Activated T-cell treated with anti-CD3 and anti-CD28 coated beads, Interleukin-2, amount 50 U/mL, for 24 hours (primary cell): Measurements from ENCODE around the gene SPAG16.
"Not testable (repeated sequence)": the region's sequence is repeated elsewhere in the genome, so short reads cannot be mapped to it uniquely, and the experiment has no call there.

ENCODE experiments used
- DNase-seq: peaks from one replicate; pipeline ENCODE4 v3.0.0-alpha.2; 2020
- H3K27ac Mint-ChIP-seq: 2 replicates; pipeline ENCODE4 v1.8.0; 2020; ENCODE audit warnings: mild to moderate bottlenecking, mixed read lengths
- H3K27me3 Mint-ChIP-seq: 2 replicates; pipeline ENCODE4 v1.8.0; 2020; ENCODE audit warnings: mixed read lengths
- H3K36me3 Mint-ChIP-seq: 2 replicates; pipeline ENCODE4 v1.8.0; 2020; ENCODE audit warnings: low read depth, mixed read lengths
- H3K4me1 Mint-ChIP-seq: 2 replicates; pipeline ENCODE4 v1.8.0; 2020; ENCODE audit warnings: low read depth, mixed read lengths
- H3K4me3 Mint-ChIP-seq: 2 replicates; pipeline ENCODE4 v1.8.0; 2020; ENCODE audit warnings: mild to moderate bottlenecking, moderate library complexity, mixed read lengths
- H3K9me3 Mint-ChIP-seq: 2 replicates; pipeline ENCODE4 v1.8.0; 2020; ENCODE audit warnings: mixed read lengths

The SPAG16 gene

DNA sequence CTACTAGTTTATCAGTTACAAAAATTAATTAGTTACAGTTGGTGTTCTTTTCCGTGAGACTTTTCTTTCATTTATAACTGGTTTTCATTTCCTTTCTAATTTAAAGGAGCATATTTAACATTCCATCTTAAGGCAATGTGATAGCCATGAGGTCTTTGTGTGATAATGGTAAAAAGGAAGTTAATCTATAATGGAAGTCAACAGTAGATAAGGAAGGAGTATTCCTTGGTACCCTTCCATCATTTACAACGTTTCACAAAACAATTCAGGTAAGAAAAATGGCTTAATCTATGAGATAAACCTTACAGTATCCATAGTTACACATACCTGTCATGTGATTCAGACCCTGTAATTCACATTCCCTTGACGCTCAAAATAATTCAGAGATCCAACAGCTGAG is 601.2 kb downstream of the SPAG16 start:
- Mint-ChIP-seq H3K9me3 (no peaks in the 10 kb centered on the region), H3K4me1 (no peaks in the 10 kb centered on the region), H3K27ac (no peak overlapping the region), H3K4me3 (no peak overlapping the region), H3K36me3 (no peaks in the 10 kb centered on the region), H3K27me3 (peaks cover 4% of the 10 kb centered on the region)
- DNase-seq, result no peak

- DNase-seq, result no peak
- no peaks in the 10 kb centered on the region for H3K27me3 Mint-ChIP-seq
- peaks cover 13% of the 10 kb centered on the region for H3K9me3 Mint-ChIP-seq
- no peaks in the 10 kb centered on the region for H3K4me1 Mint-ChIP-seq
- no peaks in the 10 kb centered on the region for H3K36me3 Mint-ChIP-seq
- H3K4me3 Mint-ChIP-seq, result no peak overlapping the region
- no peak overlapping the region for H3K27ac Mint-ChIP-seq
These were observed 630.2 kb downstream of the SPAG16 start for GRCh38 chr2:213914510-213914909.

DNA sequence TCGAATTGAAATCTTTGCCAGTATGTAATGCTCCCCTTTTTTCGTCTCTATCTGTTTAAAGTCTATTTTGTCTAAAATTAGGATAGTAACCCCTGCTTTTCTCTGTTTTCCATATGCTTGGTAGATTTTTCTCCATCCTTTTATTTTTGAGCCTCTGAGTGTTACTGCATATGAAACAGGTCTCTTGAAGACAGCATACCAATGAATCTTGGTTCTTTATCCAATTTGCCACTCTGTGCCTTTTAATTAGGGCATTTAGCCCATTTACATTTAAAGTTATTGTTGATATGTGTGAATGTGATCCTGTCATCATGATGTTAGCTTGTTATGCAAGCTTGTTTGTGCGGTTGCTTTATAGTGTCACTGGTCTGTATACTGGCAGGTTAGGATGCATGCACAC is 635.8 kb downstream of the SPAG16 start:
- Mint-ChIP-seq H3K27ac (no peak overlapping the region), H3K4me3 (no peak overlapping the region), H3K36me3 (no peaks in the 10 kb centered on the region), H3K9me3 (peaks cover 31% of the 10 kb centered on the region), H3K27me3 (no peaks in the 10 kb centered on the region), H3K4me1 (no peaks in the 10 kb centered on the region)
- DNase-seq, result no peak

GRCh38 chr2:213923543-213923942 is 639.3 kb downstream of the SPAG16 start:
- no peak overlapping the region for H3K4me3 Mint-ChIP-seq
- H3K9me3 Mint-ChIP-seq, result peaks cover 28% of the 10 kb centered on the region
- no peak overlapping the region for H3K27ac Mint-ChIP-seq
- H3K27me3 Mint-ChIP-seq, result peaks cover 1% of the 10 kb centered on the region
- H3K36me3 Mint-ChIP-seq, result no peaks in the 10 kb centered on the region
- no peak for DNase-seq
- no peaks in the 10 kb centered on the region for H3K4me1 Mint-ChIP-seq

DNA sequence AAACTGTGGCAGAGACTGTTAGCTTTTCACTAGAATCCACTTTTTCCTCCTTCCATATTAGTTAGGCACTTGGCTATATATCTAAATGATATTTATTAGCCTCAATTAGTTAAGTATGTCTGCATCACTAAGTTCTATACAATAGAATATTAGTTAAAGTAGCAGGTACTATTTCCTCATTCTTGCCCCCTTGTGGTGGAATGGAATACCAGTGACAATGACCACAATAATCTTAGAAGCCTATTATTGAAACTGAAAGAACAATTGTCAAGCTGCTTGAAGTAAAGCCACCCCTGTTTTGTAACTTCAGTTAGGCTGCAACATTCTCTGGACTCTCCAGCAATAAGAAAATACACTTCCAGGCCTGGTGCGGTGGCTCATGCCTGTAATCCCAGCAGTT is 650.3 kb downstream of the SPAG16 start:
- Mint-ChIP-seq H3K27me3 (no peaks in the 10 kb centered on the region), H3K27ac (no peak overlapping the region), H3K4me3 (no peak overlapping the region), H3K9me3 (no peaks in the 10 kb centered on the region), H3K4me1 (no peaks in the 10 kb centered on the region), H3K36me3 (no peaks in the 10 kb centered on the region)
- no peak for DNase-seq

- H3K4me3 Mint-ChIP-seq, result no peak overlapping the region
- H3K9me3 Mint-ChIP-seq, result no peaks in the 10 kb centered on the region
- H3K27me3 Mint-ChIP-seq, result no peaks in the 10 kb centered on the region
- no peak for DNase-seq
- H3K4me1 Mint-ChIP-seq, result no peaks in the 10 kb centered on the region
- no peak overlapping the region for H3K27ac Mint-ChIP-seq
- no peaks in the 10 kb centered on the region for H3K36me3 Mint-ChIP-seq
These were observed 673.8 kb downstream of the SPAG16 start for GRCh38 chr2:213958086-213958485.

DNA sequence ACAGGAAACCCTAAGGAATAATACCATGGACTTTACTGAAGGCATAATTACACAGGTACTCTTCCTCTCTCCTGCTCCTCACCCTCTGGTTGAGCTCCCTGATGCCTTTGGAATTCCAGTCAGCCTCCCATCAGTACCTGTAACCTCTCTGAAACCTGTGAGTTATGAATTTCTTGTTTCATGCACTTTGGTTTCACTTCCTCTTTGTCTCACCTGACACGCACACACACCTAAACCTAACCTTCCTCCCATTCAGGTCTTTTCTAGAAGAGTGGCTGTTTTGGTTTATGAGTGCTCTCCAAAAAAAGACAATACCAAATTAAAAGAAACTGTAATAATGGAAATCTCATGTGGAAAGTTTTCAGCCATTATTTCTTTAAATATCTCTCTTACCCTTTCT is 675.3 kb downstream of the SPAG16 start:
- H3K36me3 Mint-ChIP-seq, result no peaks in the 10 kb centered on the region
- H3K27ac Mint-ChIP-seq, result no peak overlapping the region
- H3K9me3 Mint-ChIP-seq, result no peaks in the 10 kb centered on the region
- H3K4me3 Mint-ChIP-seq, result no peak overlapping the region
- H3K4me1 Mint-ChIP-seq, result no peaks in the 10 kb centered on the region
- DNase-seq, result no peak
- no peaks in the 10 kb centered on the region for H3K27me3 Mint-ChIP-seq

DNA sequence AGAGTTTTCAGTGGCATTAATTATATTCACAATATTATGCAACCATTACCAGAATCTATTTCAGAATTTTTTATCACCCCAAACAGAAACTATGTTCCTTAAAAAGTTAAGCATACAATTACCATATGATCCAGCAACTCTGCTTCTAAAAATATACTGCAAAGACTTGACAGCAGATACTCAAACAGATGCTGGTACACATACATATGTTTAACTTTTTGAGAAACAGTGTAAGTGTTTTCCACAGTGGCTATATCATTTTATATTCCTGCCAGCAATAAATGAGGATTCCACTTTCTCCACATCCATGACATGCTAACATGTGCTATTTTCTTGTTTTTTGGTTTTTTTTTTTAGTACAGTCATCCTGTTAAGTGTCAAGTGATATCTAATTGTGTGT is 687.3 kb downstream of the SPAG16 start:
- no peaks in the 10 kb centered on the region for H3K27me3 Mint-ChIP-seq
- H3K4me3 Mint-ChIP-seq, result no peak overlapping the region
- no peaks in the 10 kb centered on the region for H3K36me3 Mint-ChIP-seq
- H3K4me1 Mint-ChIP-seq, result no peaks in the 10 kb centered on the region
- no peak overlapping the region for H3K27ac Mint-ChIP-seq
- no peak for DNase-seq
- no peaks in the 10 kb centered on the region for H3K9me3 Mint-ChIP-seq

- Mint-ChIP-seq H3K9me3 (no peaks in the 10 kb centered on the region), H3K27ac (no peak overlapping the region), H3K36me3 (no peaks in the 10 kb centered on the region), H3K4me1 (no peaks in the 10 kb centered on the region), H3K4me3 (no peak overlapping the region), H3K27me3 (no peaks in the 10 kb centered on the region)
- DNase-seq, result no peak
These were observed 696.6 kb downstream of the SPAG16 start for GRCh38 chr2:213980883-213981282.

- no peaks in the 10 kb centered on the region for H3K9me3 Mint-ChIP-seq
- H3K36me3 Mint-ChIP-seq, result no peaks in the 10 kb centered on the region
- no peak overlapping the region for H3K4me3 Mint-ChIP-seq
- no peak for DNase-seq
- H3K27ac Mint-ChIP-seq, result no peak overlapping the region
- H3K27me3 Mint-ChIP-seq, result no peaks in the 10 kb centered on the region
- no peaks in the 10 kb centered on the region for H3K4me1 Mint-ChIP-seq
These were observed 704.9 kb downstream of the SPAG16 start for GRCh38 chr2:213989207-213989606.

DNA sequence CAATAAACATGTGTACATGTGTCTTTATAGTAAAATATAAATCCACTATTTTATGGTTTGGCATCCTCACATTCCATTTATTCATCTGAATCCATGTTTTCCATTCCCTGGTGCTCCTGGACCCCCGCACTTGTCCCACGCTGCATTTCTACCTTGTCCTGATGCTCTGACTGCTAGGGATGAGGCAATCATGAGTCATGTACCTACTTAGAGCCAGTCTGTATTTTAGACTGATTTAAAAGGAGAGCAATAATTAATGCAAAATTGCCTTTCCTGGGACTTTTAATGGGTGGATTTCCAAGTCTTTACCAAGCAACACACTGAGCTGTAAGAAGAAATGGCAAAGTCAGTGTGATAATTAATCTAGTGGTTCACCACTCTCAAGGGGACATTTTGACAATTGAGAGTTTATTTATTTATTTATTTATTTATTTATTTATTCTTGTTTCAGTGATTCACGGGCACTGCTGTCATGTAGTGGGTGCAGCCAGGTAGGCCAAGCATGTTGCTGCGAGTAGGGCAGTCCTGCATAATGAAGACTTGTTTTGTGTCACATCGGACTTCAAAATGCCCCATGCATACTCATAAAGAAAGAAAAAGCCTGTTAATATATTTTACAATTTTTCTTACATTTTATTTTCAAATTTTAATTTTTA is 707.3 kb downstream of the SPAG16 start:
- Mint-ChIP-seq H3K36me3 (no peaks in the 10 kb centered on the region), H3K4me1 (no peaks in the 10 kb centered on the region), H3K9me3 (no peaks in the 10 kb centered on the region), H3K27me3 (no peaks in the 10 kb centered on the region), H3K4me3 (no peak overlapping the region), H3K27ac (no peak overlapping the region)
- no peak for DNase-seq

GRCh38 chr2:213995400-213996105 is 711.3 kb downstream of the SPAG16 start:
- H3K27ac Mint-ChIP-seq, result no peak overlapping the region
- DNase-seq, result no peak
- H3K4me3 Mint-ChIP-seq, result no peak overlapping the region
- peaks cover 3% of the 10 kb centered on the region for H3K9me3 Mint-ChIP-seq
- no peaks in the 10 kb centered on the region for H3K36me3 Mint-ChIP-seq
- H3K27me3 Mint-ChIP-seq, result no peaks in the 10 kb centered on the region
- no peaks in the 10 kb centered on the region for H3K4me1 Mint-ChIP-seq

DNA sequence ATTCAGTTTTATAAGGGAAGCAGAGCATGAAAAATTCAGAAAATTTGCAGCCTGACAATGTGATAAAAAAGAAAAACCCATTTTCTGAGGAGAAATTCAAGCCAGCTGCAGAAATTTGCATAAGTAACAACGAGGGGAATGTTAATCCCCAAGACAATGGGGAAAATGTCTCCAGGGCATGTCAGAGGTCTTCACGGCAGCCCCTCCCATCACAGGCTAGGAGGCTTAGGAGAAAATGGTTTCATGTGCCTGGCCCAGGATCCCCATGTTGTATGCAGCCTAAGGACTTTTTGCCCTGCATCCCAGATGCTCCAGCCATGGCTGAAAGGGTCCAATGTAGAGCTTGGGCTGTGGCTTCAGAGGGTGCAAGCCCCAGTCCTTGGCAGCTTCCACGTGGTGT is 714.7 kb downstream of the SPAG16 start:
- H3K4me3 Mint-ChIP-seq, DNase-seq, H3K9me3 Mint-ChIP-seq, H3K27me3 Mint-ChIP-seq, H3K27ac Mint-ChIP-seq, H3K36me3 Mint-ChIP-seq, H3K4me1 Mint-ChIP-seq: not testable (repeated sequence)

DNA sequence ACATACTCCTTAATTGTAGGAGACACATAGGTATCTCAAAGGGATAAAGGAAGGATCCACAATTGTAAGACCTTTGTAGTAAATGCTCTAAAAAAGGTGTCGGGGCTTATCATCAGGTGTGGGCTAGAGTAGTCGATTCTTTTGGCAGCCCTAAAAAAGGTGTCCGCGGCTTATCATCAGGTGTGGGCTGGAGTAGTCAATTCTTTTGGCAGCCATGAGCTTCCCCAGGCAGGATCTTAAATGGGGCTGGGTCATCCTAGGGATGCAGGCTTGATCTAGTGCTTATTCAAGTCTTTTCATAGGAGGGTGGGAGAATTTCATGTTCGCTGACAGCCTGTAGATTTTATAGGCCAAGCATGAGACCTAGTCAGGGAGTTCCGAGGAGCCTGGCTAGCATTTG is 720.2 kb downstream of the SPAG16 start:
- no peaks in the 10 kb centered on the region for H3K36me3 Mint-ChIP-seq
- no peak overlapping the region for H3K27ac Mint-ChIP-seq
- H3K27me3 Mint-ChIP-seq, result no peaks in the 10 kb centered on the region
- no peaks in the 10 kb centered on the region for H3K4me1 Mint-ChIP-seq
- DNase-seq, result no peak
- H3K4me3 Mint-ChIP-seq, result no peak overlapping the region
- peaks cover 4% of the 10 kb centered on the region for H3K9me3 Mint-ChIP-seq

DNA sequence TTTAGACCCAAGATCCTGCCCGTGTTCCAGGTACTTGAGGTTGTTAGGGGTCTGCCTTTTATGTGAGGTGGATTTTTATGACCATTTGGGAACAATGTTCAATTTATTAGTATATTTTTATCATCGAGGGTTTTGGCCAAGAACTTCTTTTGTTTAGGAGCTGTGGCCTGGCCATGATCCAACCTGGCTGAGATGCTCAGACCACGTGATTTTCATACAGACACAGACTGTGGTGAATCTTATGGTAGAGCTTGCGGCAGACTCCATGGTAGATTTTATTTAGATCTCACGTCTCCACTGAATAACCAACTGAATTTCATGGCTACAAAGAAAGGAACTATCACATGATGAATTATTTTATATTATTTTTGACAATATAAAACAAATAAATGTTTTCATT is 721.1 kb downstream of the SPAG16 start:
- H3K9me3 Mint-ChIP-seq, result peaks cover 2% of the 10 kb centered on the region
- no peaks in the 10 kb centered on the region for H3K27me3 Mint-ChIP-seq
- no peaks in the 10 kb centered on the region for H3K36me3 Mint-ChIP-seq
- no peaks in the 10 kb centered on the region for H3K4me1 Mint-ChIP-seq
- no peak for DNase-seq
- no peak overlapping the region for H3K27ac Mint-ChIP-seq
- H3K4me3 Mint-ChIP-seq, result no peak overlapping the region
